GM12878 (cell line): ENCODE data around the gene EXPH5. TPM values are rescaled to one million over a fixed set of nuclear protein-coding genes. Genes with fewer than 3 reads are reported as not detected.

Experiments
- BHLHE40 ChIP-seq, 2 experiments: fragments of 450-650 bp in 1 of 2; IDR thresholded peaks; 2 replicates each; pipeline ENCODE4 v1.6.1; 2011 to 2017; ENCODE audit warnings: low read depth in 2 of 2, borderline replicate concordance in 1 of 2, improper control_type of control experiment in 1 of 2, low read length in 1 of 2, mild to moderate bottlenecking in 1 of 2
- KDM1A ChIP-seq: fragments of 200-600 bp; sonication (generic); IDR thresholded peaks from 2 replicates; pipeline ENCODE4 v1.6.1; 2016; ENCODE audit warnings: borderline replicate concordance
- SREBF2 ChIP-seq: IDR thresholded peaks from 2 replicates; pipeline ENCODE4 v1.6.1; 2012; ENCODE audit warnings: mild to moderate bottlenecking, low read length
- TCF3 ChIP-seq: IDR thresholded peaks from 2 replicates; pipeline ENCODE4 v1.6.1; 2012; ENCODE audit warnings: low read depth, mild to moderate bottlenecking, low read length, borderline replicate concordance; ENCODE audit not compliant: insufficient read depth
- polyA plus RNA-seq, 11 experiments: library from polyadenylated mRNA; depleted of rRNA in 4 of 11; unstranded in 6 of 11; stranded (reverse) in 5 of 11; fragments of >200 nt; fragmentation: Nextera tagmentation in 4 of 11; fragmentation: Illumina TruSeq in 1 of 11; extraction: Ambion mirVana in 4 of 11; extraction: Trizol in 1 of 11; gene quantifications; 1 replicate in 1 of 11; 2 replicates in 10 of 11; pipeline versions ENCODE4 v1.2.1 to v1.2.3, GENCODE V29; 2011 to 2016; ENCODE audit warnings: inconsistent platforms in 2 of 11, missing spikeins in 2 of 11, low read depth in 1 of 11
- total RNA-seq, 4 experiments: library from RNA; depleted of rRNA in 3 of 4; stranded (reverse); fragments of >200 nt in 3 of 4; fragmentation: Illumina TruSeq in 1 of 4; extraction: Trizol in 1 of 4; gene quantifications; 2 replicates each; pipeline versions ENCODE4 v1.2.1 to v1.2.3, GENCODE V29; 2013 to 2021
- TF ChIP-seq, protein P1 (sequence below): fragments of 450-650 bp; IDR thresholded peaks from 2 replicates; pipeline ENCODE4 v1.6.1; 2017; ENCODE audit warnings: mild to moderate bottlenecking, moderate library complexity
- TF ChIP-seq, protein P2 (sequence below): fragments of 450-650 bp; IDR thresholded peaks from 2 replicates; pipeline ENCODE4 v1.6.1; 2017; ENCODE audit warnings: antibody characterized with exemption, mild to moderate bottlenecking, moderate library complexity

The EXPH5 gene
- total and polyA plus RNA-seq, 10 of the 15 experiments (the other 5 are each of a cell fraction or from before 2014, with no cell fraction given): 0.69 to 11.1 (median 4.3) TPM

DNA sequence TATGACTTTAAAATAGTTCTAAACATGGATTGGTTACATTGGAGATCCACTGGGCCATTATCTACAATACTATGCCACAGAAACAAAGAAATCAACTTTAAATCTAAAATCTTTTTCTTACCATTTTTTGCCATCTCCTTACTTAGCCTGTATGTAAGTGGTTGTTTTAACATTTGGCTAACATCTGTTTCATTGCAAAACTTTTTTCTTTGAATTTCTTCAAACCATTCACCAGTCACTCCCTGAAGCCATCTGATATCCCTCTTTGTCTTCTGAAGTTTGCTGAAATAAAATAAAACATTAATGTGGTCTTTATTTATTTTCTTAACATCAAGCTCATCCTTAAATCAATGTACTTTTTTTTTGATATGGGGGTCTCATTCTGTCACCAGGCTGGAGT, 52.0 kb downstream of the EXPH5 start (continued):
- TF ChIP-seq, protein P1, sequence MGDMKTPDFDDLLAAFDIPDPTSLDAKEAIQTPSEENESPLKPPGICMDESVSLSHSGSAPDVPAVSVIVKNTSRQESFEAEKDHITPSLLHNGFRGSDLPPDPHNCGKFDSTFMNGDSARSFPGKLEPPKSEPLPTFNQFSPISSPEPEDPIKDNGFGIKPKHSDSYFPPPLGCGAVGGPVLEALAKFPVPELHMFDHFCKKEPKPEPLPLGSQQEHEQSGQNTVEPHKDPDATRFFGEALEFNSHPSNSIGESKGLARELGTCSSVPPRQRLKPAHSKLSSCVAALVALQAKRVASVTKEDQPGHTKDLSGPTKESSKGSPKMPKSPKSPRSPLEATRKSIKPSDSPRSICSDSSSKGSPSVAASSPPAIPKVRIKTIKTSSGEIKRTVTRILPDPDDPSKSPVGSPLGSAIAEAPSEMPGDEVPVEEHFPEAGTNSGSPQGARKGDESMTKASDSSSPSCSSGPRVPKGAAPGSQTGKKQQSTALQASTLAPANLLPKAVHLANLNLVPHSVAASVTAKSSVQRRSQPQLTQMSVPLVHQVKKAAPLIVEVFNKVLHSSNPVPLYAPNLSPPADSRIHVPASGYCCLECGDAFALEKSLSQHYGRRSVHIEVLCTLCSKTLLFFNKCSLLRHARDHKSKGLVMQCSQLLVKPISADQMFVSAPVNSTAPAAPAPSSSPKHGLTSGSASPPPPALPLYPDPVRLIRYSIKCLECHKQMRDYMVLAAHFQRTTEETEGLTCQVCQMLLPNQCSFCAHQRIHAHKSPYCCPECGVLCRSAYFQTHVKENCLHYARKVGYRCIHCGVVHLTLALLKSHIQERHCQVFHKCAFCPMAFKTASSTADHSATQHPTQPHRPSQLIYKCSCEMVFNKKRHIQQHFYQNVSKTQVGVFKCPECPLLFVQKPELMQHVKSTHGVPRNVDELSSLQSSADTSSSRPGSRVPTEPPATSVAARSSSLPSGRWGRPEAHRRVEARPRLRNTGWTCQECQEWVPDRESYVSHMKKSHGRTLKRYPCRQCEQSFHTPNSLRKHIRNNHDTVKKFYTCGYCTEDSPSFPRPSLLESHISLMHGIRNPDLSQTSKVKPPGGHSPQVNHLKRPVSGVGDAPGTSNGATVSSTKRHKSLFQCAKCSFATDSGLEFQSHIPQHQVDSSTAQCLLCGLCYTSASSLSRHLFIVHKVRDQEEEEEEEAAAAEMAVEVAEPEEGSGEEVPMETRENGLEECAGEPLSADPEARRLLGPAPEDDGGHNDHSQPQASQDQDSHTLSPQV: no peak
- TF ChIP-seq, protein P2, sequence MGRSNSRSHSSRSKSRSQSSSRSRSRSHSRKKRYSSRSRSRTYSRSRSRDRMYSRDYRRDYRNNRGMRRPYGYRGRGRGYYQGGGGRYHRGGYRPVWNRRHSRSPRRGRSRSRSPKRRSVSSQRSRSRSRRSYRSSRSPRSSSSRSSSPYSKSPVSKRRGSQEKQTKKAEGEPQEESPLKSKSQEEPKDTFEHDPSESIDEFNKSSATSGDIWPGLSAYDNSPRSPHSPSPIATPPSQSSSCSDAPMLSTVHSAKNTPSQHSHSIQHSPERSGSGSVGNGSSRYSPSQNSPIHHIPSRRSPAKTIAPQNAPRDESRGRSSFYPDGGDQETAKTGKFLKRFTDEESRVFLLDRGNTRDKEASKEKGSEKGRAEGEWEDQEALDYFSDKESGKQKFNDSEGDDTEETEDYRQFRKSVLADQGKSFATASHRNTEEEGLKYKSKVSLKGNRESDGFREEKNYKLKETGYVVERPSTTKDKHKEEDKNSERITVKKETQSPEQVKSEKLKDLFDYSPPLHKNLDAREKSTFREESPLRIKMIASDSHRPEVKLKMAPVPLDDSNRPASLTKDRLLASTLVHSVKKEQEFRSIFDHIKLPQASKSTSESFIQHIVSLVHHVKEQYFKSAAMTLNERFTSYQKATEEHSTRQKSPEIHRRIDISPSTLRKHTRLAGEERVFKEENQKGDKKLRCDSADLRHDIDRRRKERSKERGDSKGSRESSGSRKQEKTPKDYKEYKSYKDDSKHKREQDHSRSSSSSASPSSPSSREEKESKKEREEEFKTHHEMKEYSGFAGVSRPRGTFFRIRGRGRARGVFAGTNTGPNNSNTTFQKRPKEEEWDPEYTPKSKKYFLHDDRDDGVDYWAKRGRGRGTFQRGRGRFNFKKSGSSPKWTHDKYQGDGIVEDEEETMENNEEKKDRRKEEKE: no peak
- TF ChIP-seq TCF3: no peak
- no peak for TF ChIP-seq BHLHE40 (IDR thresholded peaks at IDR 0.05; ENCODE audit: borderline replicate concordance in 1 of 2, low read depth in 2 of 2, low read length in 1 of 2)
- no peak for TF ChIP-seq SREBF2
- TF ChIP-seq KDM1A: no peak
